Stimulated activated CD4-positive, alpha-beta T cell treated with anti-CD3 and anti-CD28 coated beads, Interleukin-12 subunit alpha, Interleukin-12 subunit beta, amount 100 ng/mL, for 24 hours (primary cell): ENCODE results near the gene TCEA3.

Experiments used
- DNase-seq, 2 experiments: peaks; one replicate each; pipeline ENCODE4 v3.0.0-alpha.2; 2020; ENCODE audit warnings: low read depth in 2 of 2

The TCEA3 gene

DNA sequence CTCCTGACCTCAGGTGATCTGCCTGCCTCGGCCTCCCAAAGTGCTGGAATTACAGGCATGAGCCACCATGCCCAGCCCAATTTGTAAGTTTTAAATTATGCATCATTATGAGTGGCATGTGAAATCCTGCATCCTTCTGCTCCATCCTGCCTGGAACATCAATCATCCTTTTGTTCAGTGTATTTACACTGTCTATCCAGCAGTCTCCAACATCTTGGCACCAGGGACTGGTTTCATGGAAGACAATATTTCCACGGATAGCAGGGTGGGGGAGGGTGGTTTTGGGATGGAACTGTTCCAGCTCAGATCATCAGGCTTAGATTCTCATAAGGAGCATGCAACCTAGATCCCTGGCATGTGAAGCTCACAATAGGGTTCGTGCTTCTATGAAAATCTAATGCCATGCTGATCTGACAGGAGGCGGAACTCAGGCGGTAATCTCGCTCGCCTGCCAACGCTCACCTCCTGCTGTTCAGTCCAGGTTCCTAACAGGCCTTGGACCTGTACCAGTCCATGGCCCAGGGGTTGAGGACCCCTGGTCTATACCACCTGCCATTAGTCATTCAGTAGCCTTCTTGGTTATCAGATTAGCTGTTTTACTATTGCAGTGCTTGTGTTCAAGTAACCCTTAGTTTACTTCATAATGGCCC is 22.2 kb upstream of the TCEA3 start:
- no peak for DNase-seq

DNA sequence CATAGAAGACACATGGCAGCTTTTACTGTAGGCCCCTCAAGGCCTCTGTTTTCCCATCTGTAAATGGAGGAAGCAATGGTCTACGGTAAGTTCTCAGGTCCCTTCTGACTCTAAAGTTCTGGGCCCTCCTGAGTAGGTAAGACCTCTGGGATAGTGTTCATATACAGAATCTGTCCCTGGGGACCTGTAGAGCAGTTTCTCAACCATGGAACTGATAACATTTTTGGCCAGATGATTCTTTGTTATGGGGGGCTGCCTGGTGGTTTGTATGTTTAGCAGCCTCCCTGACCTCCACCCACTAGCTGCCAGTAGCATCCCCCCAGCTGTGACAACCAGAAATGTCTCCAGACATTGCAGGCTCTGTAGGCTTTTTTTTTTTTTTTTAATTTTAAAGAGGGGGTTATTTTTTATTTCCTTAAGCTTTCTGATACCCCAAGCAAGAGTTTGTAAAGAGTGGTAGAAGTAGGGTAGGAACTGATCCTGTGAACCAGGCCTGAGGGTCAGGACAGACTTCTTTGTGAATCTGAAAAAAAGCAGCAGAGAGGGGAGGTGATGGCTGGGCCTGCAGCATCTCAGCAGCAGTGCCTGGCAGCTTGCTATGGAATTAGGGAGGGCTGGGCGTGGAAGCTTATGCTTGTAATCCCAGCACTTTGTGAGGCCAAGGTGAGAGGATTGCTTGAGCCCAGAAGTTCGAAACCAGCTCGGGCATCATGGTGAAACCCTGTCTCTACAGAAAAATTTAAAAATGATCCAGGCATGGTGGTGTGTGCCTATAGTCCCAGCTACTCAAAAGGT is 20.2 kb upstream of the TCEA3 start:
- DNase-seq = no peak

DNA sequence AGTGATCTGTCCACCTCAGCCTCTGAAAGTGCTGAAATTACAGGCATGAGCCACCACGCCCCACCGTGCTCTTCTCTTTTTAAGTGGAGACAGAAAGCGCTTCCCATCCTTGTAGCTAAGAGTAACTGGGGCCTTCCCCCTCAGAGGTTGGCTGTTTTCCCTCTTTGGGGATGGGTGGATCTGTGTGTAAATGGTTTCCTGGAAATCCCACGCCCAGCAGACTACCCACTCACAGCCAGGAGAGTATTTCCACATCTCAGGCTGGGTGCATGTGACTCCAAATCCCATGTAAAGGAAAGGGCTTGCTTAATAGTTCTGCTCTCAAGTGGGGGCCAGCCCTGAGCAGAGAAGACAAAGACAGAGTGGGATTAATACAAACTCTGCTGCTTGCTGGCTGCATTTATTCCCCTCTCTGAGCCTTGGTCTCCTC is 19.6 kb upstream of the TCEA3 start:
- DNase-seq = no peak

DNA sequence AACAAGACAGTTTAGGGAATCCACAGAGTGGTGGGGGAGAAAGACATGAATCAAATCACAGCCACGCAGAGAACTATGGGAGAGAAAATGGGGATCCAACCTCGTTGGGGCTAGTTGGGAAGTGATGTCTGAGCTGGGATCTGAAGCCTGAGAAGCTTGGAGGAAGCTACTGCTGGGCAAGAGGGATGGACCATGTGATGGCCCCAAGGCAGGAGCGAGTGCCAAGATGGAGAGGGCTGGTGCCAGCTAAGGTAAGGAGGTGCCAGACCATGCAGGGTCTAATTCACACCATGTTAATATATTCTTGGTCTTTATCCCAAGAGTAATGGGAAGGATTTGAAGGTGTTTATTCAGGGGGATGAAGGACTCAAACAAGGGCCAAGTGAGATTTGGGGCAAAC is 18.2 kb upstream of the TCEA3 start:
- DNase-seq = no peak

DNA sequence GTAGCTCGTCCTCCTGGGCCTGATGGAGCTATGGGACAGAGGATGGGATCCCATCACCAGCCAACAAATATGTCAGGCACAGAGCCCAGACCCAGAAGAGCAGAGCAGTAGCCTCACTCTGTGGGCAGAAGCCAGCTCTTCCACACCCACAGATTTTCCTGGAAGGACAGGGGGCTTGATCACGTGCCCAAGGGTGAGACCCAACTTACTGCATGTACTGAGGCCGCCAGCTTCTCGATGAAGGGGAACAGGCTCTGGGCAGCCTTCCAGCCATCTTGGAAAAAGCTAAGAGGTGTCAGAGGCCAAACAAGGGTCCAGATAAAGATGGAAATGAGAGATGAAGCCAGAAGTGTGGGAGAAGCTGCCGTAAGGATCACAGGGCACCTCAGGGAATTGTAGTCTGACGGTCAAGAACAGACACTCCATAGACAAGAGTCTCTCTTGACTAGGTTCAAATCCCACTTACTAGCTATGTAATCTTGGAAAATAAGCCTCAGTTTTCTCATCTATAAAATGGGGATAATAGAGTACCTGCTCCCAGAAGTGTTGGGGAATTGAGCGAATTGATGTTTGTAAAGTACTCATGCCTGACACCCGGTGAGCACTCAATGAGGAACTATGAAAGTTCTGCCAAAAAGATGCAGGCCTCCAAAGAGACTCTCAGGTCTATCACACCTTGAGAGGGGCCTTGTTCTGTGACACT is 17.0 kb upstream of the TCEA3 start:
- no peak for DNase-seq

DNA sequence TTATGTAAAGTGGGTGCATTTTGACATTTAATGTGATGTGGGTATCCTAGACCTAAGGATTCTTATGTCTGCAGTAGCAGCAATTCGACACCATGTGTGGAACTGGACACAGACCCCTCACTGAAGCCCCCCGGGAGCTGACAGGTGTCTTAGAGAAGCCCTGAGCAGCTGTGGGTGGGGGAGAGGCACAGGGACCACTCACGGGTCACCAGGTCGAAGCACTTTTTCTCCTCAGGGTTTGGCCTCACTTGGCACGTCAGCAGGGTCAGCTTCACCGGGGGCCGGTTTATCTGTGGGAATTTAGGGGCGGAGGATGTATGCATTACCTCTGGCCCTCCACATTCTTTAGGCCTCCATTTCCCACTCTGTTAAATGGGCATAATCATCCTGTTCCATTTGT is 14.0 kb upstream of the TCEA3 start:
- no peak for DNase-seq

DNA sequence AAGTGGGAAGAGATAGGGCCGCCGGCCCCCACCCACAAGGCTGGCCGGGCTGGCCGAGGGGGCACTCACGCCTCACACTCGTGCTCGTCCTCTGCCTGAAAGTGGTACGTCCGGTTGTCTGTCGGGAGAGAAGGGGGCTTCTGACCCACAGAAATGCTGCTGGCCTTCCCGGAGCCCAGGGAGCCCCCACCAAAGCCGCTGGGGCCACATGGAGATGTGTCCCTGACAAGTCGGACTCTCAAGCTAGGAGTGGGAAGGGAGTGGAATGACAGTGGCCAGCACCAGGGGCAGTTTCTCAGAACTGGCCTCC is 12.8 kb upstream of the TCEA3 start:
- DNase-seq = no peak

DNA sequence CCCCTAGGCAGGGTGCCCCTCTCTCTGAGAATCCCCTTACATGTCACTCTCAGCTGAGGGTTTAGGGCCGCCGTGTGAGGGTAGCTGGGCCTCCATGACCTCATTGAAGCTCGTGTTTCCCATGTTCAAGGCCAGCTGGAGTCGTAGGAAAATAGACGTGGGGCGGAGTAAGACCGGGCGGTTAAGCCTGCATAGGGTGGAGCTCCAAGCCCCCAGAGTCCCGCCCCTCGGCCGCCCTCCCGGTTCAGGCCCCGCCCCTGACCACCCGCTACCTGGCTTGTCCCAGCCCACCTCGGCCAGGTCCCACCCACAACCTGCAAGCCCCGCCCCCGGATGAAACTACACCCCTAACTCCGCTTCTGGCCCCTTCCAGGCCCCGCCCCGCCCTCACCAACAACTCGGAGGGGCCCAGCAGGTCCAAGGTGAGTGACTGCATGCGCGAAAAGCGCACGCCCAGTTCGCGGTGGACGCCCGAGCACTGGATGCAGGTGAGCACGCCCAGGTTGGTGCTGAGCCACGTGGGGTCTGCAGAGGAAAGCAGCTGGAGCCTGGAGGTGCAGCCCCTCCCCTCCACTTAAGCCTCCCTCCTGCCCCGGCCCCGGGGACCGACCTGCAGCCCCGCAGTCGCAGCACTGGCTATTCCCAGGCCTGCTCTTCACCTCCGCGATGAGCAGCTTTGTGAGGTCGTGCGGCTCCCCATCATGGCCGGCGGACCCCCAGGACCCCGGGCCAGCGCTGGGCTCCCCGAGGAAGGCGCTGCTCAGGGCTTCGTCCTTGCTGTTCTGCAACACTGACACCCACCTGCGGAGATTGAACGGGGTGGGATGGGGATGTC is 12.2 kb upstream of the TCEA3 start:
- no peak for DNase-seq

DNA sequence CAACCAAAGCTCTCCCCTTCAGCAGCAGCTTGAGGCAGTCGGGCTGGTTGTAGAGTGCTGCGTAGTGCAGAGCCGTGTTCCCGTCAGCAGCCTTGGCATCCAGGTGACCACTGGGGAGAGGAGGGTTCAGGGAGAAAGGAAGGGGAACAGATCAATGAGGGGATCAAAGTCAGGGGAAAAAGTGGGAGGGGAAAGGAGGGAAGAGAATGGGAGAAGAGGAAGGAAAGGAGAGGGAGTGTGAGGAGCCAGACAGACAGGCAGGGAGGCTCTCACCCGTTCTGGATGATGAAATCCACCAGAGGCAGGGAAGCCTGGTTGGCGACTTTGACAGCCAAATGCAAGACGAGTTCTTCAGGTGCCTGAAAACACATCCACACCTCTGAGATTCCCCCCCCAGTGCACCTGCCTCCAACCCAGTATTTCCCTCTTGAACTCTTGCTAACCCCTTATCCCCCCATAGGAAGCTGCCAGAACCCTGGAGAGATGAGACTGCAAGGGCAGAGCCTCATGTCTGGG is 9.8 kb upstream of the TCEA3 start:
- DNase-seq = no peak

DNA sequence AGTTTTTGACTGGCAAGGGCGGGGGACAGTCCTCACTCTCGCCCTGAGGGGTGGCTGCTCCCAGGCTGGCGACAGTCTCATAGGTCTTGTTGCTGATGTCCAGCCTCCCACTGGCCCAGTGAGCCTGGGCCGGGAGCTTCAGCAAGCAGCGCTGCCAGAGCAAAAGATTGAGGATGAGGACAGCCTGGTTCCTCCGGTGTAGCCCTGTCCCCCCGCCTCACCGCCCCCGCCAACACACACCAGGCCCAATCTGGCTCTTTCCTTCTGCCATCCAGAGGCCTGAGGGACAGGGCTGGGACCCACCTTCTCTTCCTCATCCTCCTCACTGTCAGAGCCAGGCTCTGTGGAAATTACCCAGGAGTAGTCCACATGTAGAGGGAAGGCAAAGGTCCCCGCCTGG is 8.6 kb upstream of the TCEA3 start:
- no peak for DNase-seq

DNA sequence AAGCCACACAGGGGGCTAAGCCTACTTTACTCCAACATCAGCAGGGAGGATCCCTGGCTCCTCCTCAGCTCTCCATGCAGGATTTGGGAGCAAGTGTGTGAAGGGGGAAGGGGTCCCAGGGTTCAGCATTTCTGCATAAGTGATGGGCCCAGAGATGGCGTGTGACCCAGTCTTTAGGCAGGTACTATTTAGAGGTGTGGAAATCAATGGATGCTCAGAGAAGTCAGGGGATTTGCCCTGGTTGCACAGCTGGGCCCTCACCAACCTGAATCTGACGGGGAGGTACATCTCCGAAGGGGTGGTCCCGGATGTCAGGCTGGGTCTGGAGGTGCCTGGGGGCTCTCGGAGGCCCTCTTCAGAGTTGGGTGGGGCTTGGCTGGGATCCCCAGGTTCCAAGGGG is 6.9 kb upstream of the TCEA3 start:
- DNase-seq = no peak

DNA sequence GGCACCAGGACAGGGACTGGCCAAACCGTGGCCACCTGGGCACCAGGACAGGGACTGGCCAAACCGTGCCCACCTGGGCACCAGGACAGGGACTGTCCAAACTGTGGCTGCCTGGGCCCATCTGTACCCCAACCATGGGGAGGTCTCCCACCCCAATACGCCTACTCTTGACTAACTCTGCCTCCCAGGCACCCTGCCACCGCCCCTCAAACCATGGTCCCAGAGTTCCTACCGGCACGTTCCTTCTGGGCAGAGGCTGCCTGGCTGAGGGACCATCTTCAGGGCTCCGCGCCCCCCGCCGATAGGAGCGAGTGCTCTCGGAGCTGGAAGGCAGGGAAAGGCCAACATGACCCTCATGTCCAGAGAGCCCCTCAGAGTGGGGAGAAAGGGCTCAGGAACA is 6.3 kb upstream of the TCEA3 start:
- DNase-seq = no peak

DNA sequence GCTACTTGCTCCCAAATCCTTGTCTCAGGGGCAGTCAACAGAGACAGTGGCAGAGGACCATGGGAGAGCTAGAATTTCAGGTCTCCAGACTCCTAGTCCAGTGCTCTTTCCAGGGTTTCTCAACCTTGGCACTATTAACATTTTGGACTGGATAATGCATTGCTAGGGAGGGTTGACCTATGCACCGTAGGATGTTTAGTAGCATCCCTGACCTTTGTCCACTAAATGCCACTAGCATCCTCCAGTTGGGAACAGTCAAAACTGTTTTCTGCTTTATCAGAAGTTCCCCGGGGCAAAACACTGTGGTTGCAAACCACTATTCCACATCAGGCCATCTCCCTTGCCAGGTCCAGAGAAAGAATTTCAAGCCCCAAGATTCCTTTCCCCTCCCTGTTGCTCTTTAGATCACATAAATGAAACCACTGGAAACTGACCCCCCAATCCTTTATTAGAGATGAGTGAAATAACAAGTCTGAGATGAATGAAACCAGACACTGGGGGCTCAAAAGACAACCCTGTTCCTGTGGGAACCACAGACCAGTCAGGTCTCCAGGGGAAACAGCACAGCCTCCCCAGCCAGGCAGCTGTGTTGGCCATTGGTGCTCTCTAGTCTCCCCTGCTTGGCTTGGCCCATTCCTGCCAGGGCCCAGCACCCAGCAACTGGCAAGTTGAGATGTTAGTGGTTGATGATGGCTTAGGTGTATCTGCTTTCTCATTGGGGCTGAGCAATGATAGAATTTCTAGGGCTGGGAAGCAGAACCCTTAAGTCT is 3.8 kb upstream of the TCEA3 start:
- no peak for DNase-seq

DNA sequence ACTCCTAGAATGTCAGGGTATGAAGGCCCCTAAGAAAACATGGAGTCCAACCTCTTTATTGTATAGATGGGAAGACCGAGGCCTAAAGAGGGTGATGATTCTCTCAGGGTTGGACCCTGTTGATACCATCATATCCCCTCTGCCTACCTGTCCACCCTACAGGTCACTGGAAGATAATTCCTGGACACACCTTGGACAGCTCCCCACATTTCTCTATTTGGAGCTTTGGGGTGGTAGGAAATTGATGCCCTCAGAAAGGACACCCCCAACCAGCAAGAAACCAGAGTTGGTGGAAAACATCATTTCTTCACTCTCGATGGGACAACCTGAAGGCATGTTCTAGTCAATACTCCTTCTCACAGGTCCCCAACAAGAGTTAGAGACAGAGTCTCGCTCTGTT is 3.0 kb upstream of the TCEA3 start:
- no peak for DNase-seq

DNA sequence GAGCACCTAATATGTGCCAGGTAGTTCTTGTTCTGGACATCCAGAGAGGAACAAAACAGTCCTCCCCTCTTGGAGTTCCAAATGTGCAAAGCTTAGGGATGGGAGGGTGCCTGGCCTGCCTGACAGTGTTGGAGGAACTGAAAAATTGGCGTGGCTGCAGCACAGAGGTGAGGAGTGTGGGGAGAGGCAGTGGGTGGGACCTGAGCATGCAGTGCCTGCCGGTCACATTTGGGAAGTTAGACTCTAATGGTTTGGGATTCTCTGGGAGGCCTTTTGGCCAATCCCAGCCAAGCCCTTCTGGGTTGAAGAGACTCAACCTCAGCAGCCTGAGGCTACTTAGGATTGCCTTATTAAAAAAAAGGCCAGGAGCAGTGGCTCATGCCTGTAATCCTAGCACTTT is 2.3 kb upstream of the TCEA3 start:
- DNase-seq = no peak

DNA sequence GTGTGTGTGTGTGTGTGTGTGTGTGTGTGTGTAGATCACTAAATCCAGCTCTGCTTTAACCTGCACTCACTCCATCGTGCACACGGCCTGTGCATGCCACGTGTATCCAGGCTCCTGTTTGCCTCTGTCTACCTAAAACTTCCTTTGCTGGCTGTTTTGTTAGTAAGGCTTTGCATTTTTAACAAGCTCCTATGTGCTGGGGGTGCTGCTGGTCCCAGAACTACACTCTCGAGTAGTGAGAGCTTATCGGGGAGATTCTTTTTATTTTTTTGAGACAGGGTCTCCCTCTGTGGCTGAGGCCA is 596 bp upstream of the TCEA3 start:
- DNase-seq = no peak

DNA sequence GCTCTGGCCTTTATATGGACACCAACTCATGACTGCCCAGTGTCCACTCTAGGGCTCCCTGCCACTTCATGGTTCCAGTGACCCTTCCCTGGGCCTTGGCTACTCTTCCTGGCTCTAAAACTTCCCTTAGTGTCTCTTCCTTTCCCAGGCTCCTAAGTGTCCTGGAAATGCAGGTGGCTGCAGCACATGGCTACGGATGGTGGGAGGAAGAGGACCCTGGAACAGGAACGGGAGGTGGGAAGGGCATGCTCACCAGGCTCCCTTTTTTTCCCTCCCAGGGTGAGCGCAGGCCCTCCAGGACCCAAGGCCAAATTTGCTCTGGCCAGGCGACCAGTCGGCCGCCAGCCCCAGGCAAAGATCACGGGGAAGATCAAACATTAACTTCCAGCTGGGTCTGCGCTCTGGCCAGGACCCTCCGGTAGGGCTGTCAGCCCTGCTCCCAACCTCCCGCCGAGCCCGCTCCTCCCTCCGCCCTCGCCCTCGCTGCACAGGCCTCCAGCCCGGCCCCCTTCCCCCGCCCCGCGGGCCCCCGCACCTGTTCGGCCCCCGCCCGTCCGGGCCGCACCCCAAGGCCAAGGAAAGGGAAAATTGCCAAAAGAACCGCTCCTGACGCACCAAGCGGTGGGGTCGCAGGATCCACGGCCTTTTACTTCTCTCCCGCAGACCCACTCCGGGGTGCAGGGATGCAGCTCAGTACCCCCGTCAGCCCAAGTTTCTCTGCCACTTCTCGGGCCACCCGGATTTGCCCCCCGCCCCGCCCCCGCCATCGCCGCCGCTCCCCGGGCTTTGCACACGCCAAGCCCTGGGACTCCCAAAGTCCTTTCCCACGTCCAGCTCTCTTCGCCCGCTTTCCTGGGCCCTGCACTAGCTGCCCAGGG is 894 bp downstream of the TCEA3 start:
- no peak for DNase-seq

DNA sequence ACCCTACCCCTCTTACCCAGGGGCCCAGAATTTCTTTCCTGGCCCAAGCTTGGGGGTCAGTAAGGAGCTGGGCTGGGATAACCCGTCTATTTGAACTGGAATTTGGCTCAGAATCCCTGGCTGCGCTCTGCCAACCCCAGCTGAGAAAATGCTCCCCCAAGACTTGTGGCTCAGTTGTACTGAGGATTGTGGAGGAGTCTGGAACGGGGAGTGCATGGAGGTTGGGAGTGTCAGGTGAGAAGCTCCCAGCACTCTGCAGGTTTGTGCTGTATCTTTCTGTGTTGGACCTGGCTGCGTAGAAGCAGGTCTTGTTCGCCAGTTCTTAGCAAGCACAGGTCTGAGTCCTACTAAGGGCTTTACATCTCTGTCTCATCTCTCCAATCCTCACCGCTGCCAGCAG is 1.6 kb downstream of the TCEA3 start:
- DNase-seq = no peak

DNA sequence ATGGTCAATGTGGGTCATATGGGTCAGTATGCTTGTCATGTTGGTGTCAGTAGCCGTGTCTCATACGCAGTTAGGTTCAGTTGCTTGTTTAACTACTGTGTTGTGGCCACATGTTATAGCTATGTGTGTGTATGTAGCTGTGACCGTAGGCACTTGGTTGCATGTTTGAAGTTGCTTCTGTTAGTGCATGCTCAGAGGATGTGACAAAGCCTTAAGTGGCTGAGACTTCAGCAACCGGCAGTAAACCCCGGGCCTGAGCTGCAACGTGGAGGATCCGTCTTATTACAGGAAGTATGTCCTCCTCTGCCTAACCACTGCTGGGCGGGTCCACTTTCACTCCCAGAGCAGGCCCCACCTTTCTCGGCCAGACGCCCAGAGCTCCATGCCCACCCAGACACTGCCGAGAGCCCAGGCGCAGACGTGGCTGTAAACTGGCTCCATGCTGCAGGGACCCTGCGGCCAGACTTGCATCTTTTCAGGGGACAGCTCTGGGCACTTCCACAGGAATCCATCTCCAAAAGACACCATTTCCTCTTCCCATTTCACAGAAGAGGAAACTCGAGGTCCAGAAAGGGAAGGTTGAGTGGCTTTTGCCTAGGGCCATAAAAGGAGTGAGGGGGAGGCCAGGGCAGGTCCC is 2.2 kb downstream of the TCEA3 start:
- peak in 1 of 2 experiments; percentile 28 for DNase-seq

DNA sequence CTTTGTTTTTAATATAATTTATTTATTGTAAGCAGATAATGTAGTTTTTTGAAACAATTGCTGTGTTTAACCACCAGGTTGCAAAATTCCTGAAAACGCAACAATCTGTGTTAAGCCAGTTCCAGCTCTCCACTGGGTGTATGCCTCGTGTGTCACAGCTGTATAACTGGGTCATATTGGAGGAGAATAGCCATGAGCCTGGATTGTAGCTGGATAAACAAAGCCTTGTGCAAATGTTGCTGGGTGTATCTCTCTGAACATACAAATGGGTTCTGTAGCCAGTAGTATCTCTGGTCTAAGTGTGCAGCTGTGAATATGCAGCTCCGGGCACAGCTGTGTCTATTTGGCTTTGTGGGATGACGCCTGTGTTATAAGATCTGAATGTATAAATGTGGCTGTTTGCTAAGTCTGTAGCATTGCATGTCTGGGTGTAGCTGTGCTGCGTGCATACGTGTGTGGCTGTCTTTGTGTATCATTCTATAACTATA is 2.8 kb downstream of the TCEA3 start:
- no peak for DNase-seq
